ENCODE measurements around the gene MSMO1. TPM values are rescaled to one million over a fixed set of nuclear protein-coding genes. Genes with fewer than 3 reads are reported as not detected.
"Not testable (repeated sequence)": the region's sequence is repeated elsewhere in the genome, so short reads cannot be mapped to it uniquely, and the experiment has no call there.

Gene MSMO1
- total RNA-seq = 10 to 100 TPM; 17.7 to 26.3 (median 24.0) TPM

- Mint-ChIP-seq H3K4me1 (ENCODE audit: low read depth) (peaks cover 43% of the 10 kb centered on the region), H3K4me3 (no peak within 1 kb of the TSS), H3K9me3 (no peaks in the 10 kb centered on the region), H3K27me3 (ENCODE audit: low read depth) (no peaks in the 10 kb centered on the region), H3K36me3 (ENCODE audit: insufficient read depth) (peaks cover 24% of the 10 kb centered on the region)
- ATAC-seq (peak; percentile 99), DNase-seq (peak; percentile 97)
Measured at GRCh38 chr4:165327211-165328100, at the start of gene MSMO1. Gene MSMO1 (plus strand): TSS chr4:165327669. CDS start chr4:165333371, 5,702 bp downstream.

- not testable (repeated sequence) for H3K9me3 Mint-ChIP-seq; ATAC-seq; H3K4me1 Mint-ChIP-seq (ENCODE audit: low read depth); H3K27me3 Mint-ChIP-seq (ENCODE audit: low read depth); DNase-seq; H3K4me3 Mint-ChIP-seq
- H3K36me3 Mint-ChIP-seq (ENCODE audit: insufficient read depth) = peaks cover 31% of the 10 kb centered on the region
Measured at GRCh38 chr4:165279531-165279930, 47.9 kb upstream of the MSMO1 start.

GRCh38 chr4:165284697-165285096 lies 42.8 kb upstream of the MSMO1 start:
- H3K27me3 Mint-ChIP-seq (ENCODE audit: low read depth); H3K4me3 Mint-ChIP-seq; ATAC-seq; DNase-seq; H3K9me3 Mint-ChIP-seq: not testable (repeated sequence)
- Mint-ChIP-seq H3K4me1 (ENCODE audit: low read depth) (peaks cover 35% of the 10 kb centered on the region), H3K36me3 (ENCODE audit: insufficient read depth) (peaks cover 21% of the 10 kb centered on the region)

GRCh38 chr4:165286619-165287340 lies 40.7 kb upstream of the MSMO1 start:
- H3K9me3 Mint-ChIP-seq; DNase-seq; H3K27me3 Mint-ChIP-seq (ENCODE audit: low read depth): not testable (repeated sequence)
- peak in 1 of 2 donors; percentile 14 for ATAC-seq
- Mint-ChIP-seq H3K4me3 (peak overlapping the region; percentile 17), H3K4me1 (ENCODE audit: low read depth) (peaks cover 37% of the 10 kb centered on the region), H3K36me3 (ENCODE audit: insufficient read depth) (peaks cover 21% of the 10 kb centered on the region)

GRCh38 chr4:165288226-165288625 lies 39.2 kb upstream of the MSMO1 start:
- no peaks in the 10 kb centered on the region for H3K9me3 Mint-ChIP-seq
- ATAC-seq (no peak), DNase-seq (no peak)
- H3K4me3 Mint-ChIP-seq = no peak overlapping the region
- no peaks in the 10 kb centered on the region for H3K27me3 Mint-ChIP-seq (ENCODE audit: low read depth)
- H3K36me3 Mint-ChIP-seq (ENCODE audit: insufficient read depth) = peaks cover 11% of the 10 kb centered on the region
- H3K4me1 Mint-ChIP-seq (ENCODE audit: low read depth) = peaks cover 37% of the 10 kb centered on the region

GRCh38 chr4:165288639-165289422 lies 38.6 kb upstream of the MSMO1 start:
- Mint-ChIP-seq H3K27me3 (ENCODE audit: low read depth) (no peaks in the 10 kb centered on the region), H3K9me3 (no peaks in the 10 kb centered on the region), H3K4me1 (ENCODE audit: low read depth) (peaks cover 37% of the 10 kb centered on the region), H3K4me3 (no peak overlapping the region), H3K36me3 (ENCODE audit: insufficient read depth) (peaks cover 11% of the 10 kb centered on the region)
- DNase-seq (no peak), ATAC-seq (no peak)

GRCh38 chr4:165289423-165289785 lies 38.1 kb upstream of the MSMO1 start:
- peaks cover 42% of the 10 kb centered on the region for H3K4me1 Mint-ChIP-seq (ENCODE audit: low read depth)
- DNase-seq = no peak
- peaks cover 9% of the 10 kb centered on the region for H3K36me3 Mint-ChIP-seq (ENCODE audit: insufficient read depth)
- no peaks in the 10 kb centered on the region for H3K9me3 Mint-ChIP-seq
- no peak for ATAC-seq
- no peak overlapping the region for H3K4me3 Mint-ChIP-seq
- H3K27me3 Mint-ChIP-seq (ENCODE audit: low read depth) = no peaks in the 10 kb centered on the region

GRCh38 chr4:165293061-165293460 lies 34.4 kb upstream of the MSMO1 start:
- H3K9me3 Mint-ChIP-seq = no peaks in the 10 kb centered on the region
- H3K4me3 Mint-ChIP-seq = no peak overlapping the region
- no peak for ATAC-seq
- H3K4me1 Mint-ChIP-seq (ENCODE audit: low read depth) = peaks cover 29% of the 10 kb centered on the region
- no peak for DNase-seq
- no peaks in the 10 kb centered on the region for H3K27me3 Mint-ChIP-seq (ENCODE audit: low read depth)
- H3K36me3 Mint-ChIP-seq (ENCODE audit: insufficient read depth) = peaks cover 15% of the 10 kb centered on the region

- Mint-ChIP-seq H3K27me3 (ENCODE audit: low read depth) (no peaks in the 10 kb centered on the region), H3K4me3 (no peak overlapping the region), H3K9me3 (no peaks in the 10 kb centered on the region), H3K36me3 (ENCODE audit: insufficient read depth) (peaks cover 18% of the 10 kb centered on the region), H3K4me1 (ENCODE audit: low read depth) (peaks cover 21% of the 10 kb centered on the region)
- ATAC-seq (no peak), DNase-seq (no peak)
Measured at GRCh38 chr4:165293927-165294649, 33.4 kb upstream of the MSMO1 start.

- peaks cover 21% of the 10 kb centered on the region for H3K36me3 Mint-ChIP-seq (ENCODE audit: insufficient read depth)
- ATAC-seq (peak in 1 of 2 donors; percentile 46), DNase-seq (no peak)
- H3K9me3 Mint-ChIP-seq = no peaks in the 10 kb centered on the region
- peaks cover 18% of the 10 kb centered on the region for H3K4me1 Mint-ChIP-seq (ENCODE audit: low read depth)
- H3K4me3 Mint-ChIP-seq = peak overlapping the region; percentile 45
- no peaks in the 10 kb centered on the region for H3K27me3 Mint-ChIP-seq (ENCODE audit: low read depth)
Measured at GRCh38 chr4:165294907-165295306, 32.6 kb upstream of the MSMO1 start.

GRCh38 chr4:165297626-165298025 lies 29.8 kb upstream of the MSMO1 start:
- no peaks in the 10 kb centered on the region for H3K27me3 Mint-ChIP-seq (ENCODE audit: low read depth)
- no peak for ATAC-seq
- no peak overlapping the region for H3K4me3 Mint-ChIP-seq
- H3K36me3 Mint-ChIP-seq (ENCODE audit: insufficient read depth) = peaks cover 20% of the 10 kb centered on the region
- no peak for DNase-seq
- H3K4me1 Mint-ChIP-seq (ENCODE audit: low read depth) = peaks cover 28% of the 10 kb centered on the region
- H3K9me3 Mint-ChIP-seq = no peaks in the 10 kb centered on the region

- H3K36me3 Mint-ChIP-seq (ENCODE audit: insufficient read depth) = peaks cover 24% of the 10 kb centered on the region
- no peaks in the 10 kb centered on the region for H3K9me3 Mint-ChIP-seq
- H3K4me1 Mint-ChIP-seq (ENCODE audit: low read depth) = peaks cover 25% of the 10 kb centered on the region
- no peak for DNase-seq
- no peak overlapping the region for H3K4me3 Mint-ChIP-seq
- no peaks in the 10 kb centered on the region for H3K27me3 Mint-ChIP-seq (ENCODE audit: low read depth)
- ATAC-seq = no peak
Measured at GRCh38 chr4:165299399-165300060, 27.9 kb upstream of the MSMO1 start.

GRCh38 chr4:165301833-165302232 lies 25.6 kb upstream of the MSMO1 start:
- H3K27me3 Mint-ChIP-seq (ENCODE audit: low read depth) = no peaks in the 10 kb centered on the region
- H3K36me3 Mint-ChIP-seq (ENCODE audit: insufficient read depth) = peaks cover 24% of the 10 kb centered on the region
- peak overlapping the region; percentile 69 for H3K4me3 Mint-ChIP-seq
- peaks cover 15% of the 10 kb centered on the region for H3K4me1 Mint-ChIP-seq (ENCODE audit: low read depth)
- ATAC-seq (peak; percentile 86 to 96), DNase-seq (no peak)
- H3K9me3 Mint-ChIP-seq = no peaks in the 10 kb centered on the region
